NT2/D1 (cell line): Measurements from ENCODE around the gene S100A4.

Experiments used
- SUZ12 ChIP-seq: IDR thresholded peaks from 2 replicates; pipeline ENCODE4 v1.6.1; 2011; ENCODE audit not compliant: insufficient read length, insufficient read depth; ENCODE audit errors: extremely low read depth
- YY1 ChIP-seq: IDR thresholded peaks from 2 replicates; pipeline ENCODE4 v1.6.1; 2011; ENCODE audit not compliant: insufficient read length, insufficient read depth
- ZNF274 ChIP-seq: IDR thresholded peaks from 2 replicates; pipeline ENCODE4 v1.6.1; 2011; ENCODE audit warnings: mild to moderate bottlenecking, low read depth, low read length

DNA sequence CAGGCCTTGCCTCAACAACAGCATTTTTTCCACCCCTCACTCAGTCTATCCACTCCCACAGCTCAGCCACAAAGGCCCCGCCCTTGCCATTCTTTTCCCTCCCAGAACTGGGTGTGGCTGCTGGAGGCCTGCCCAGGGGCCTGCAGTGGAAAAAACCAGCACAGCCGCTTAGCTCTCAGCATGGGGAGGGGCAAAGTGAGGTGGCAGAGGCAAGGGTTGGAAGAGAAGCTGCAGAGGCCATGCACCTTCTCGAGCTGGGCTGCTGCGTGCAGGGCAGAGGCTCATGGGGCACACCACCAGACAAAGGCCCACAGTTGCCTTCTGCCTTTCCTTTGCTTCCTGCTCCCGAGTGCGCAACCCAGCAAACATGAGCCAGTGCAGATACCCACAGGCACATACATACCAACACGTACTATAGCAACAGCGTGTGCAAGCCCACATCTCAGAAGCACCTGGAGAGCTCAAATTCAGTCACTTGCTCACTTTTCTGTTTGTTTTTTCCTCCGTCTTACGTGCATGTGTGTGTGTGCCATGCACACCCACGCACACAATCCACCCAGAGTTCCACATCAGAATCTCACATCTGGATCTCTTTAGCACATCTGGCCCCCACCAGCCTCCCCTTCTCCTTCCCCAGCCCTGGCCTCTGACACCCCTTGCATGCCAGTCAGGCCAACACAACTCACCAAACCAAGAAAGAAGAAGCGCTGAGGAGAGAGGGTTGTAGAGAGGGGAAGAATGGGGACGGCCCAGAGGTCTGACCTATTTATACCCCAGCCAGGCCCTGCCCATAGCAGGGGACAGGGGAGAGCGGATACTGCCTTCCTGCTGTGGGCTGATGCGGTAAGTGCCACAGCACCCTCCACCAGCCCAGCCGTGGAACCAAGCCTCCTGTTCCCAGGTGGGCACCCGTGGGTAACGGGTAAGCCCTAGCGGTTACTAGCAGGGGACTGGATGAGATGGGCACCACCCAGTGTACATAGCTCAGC is at the start of gene S100A4:
- TF ChIP-seq SUZ12 = no peak
- TF ChIP-seq YY1 = no peak
- no peak for TF ChIP-seq ZNF274
